Measurements from ENCODE around the gene CAVIN1. TPM values are rescaled to one million over a fixed set of nuclear protein-coding genes. Genes with fewer than 3 reads are reported as not detected.
"Not testable (repeated sequence)": the region's sequence is repeated elsewhere in the genome, so short reads cannot be mapped to it uniquely, and the experiment has no call there.

The CAVIN1 gene
- total RNA-seq, 1 donor from 2014 or later = 5.5 TPM

DNA sequence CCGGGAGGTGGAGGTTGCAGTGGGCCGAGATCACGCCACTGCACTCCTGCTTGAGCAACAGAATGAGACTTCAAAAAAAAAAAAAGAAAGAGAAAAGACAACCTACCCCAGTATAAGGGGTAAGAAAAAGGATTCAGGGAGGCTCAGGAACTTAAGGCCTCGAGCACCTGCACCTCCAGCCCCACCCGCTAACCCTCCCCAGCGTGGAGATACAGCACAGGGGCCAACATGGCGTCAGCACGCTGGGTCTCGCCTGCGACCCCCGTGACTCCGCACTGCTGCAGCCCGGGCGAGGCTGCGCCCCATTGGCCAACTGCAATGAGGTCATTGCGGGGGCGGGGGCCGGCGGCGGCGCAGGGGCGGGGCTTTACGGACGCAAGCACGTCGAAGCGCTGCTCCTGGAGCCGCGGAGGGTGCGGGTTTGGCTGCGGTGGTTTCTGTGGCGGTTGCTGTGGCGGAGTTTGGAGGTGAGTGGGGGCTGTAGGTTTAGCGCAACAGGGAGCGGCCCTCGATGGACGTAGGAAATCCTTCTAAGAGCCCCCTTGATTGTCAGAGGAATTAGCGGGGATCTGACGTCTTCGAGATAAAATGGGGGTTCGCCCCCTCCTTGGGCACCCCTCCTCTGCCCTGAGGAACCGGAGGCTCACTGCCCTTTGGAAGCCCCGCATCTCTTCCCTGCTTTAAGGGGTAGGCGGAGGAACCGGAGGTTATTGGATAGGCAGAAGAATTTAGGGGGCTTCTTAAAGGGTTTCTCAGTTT is 35.6 kb upstream of the CAVIN1 start, which contains the start of gene ATP6V0A1:
TSS of gene ATP6V0A1 (plus strand) at position 382 of the 759 bp plus-strand sequence. CDS start 2,017 bp downstream, outside the sequence.
- peaks cover 5% of the 10 kb centered on the region for H3K36me3 Mint-ChIP-seq
- H3K4me1 Mint-ChIP-seq = peaks cover 24% of the 10 kb centered on the region
- Histone ChIP-seq H3F3A (ENCODE audit: low read depth) (peaks cover 26% of the 10 kb centered on the region), H3K36me3 (no peaks in the 10 kb centered on the region), H3K4me3 (peak within 1 kb of the TSS; percentile 70), H4K20me1 (ENCODE audit: low read depth) (peaks cover 17% of the 10 kb centered on the region), H3K27me3 (no peaks in the 10 kb centered on the region), H3K9me3 (ENCODE audit: low read depth) (no peaks in the 10 kb centered on the region), H3K4me2 (peak within 1 kb of the TSS; percentile 80), H3K9ac (peak within 1 kb of the TSS; percentile 40), H3K27ac (no peak within 1 kb of the TSS), H3K79me2 (ENCODE audit: low read depth) (peaks cover 19% of the 10 kb centered on the region), H3K4me1 (peaks cover 8% of the 10 kb centered on the region), H2AFZ (replicated peaks) (peak within 1 kb of the TSS; percentile 78)
- no peak for TF ChIP-seq EZH2 (IDR thresholded peaks at IDR 0.05)
- TF ChIP-seq EZH2phosphoT487 (IDR thresholded peaks at IDR 0.05) = no peak
- TF ChIP-seq, protein P1, sequence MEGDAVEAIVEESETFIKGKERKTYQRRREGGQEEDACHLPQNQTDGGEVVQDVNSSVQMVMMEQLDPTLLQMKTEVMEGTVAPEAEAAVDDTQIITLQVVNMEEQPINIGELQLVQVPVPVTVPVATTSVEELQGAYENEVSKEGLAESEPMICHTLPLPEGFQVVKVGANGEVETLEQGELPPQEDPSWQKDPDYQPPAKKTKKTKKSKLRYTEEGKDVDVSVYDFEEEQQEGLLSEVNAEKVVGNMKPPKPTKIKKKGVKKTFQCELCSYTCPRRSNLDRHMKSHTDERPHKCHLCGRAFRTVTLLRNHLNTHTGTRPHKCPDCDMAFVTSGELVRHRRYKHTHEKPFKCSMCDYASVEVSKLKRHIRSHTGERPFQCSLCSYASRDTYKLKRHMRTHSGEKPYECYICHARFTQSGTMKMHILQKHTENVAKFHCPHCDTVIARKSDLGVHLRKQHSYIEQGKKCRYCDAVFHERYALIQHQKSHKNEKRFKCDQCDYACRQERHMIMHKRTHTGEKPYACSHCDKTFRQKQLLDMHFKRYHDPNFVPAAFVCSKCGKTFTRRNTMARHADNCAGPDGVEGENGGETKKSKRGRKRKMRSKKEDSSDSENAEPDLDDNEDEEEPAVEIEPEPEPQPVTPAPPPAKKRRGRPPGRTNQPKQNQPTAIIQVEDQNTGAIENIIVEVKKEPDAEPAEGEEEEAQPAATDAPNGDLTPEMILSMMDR (IDR thresholded peaks at IDR 0.05) = no peak
- H3K27me3 Mint-ChIP-seq (ENCODE audit: insufficient read depth, low read depth) = peaks cover 2% of the 10 kb centered on the region
- H3K9me3 Mint-ChIP-seq = no peaks in the 10 kb centered on the region
- peak within 1 kb of the TSS; percentile 95 for H3K27ac Mint-ChIP-seq
- peak within 1 kb of the TSS; percentile 97 for H3K4me3 Mint-ChIP-seq
- peak; percentile 93 for DNase-seq (ENCODE audit: low spot score)

DNA sequence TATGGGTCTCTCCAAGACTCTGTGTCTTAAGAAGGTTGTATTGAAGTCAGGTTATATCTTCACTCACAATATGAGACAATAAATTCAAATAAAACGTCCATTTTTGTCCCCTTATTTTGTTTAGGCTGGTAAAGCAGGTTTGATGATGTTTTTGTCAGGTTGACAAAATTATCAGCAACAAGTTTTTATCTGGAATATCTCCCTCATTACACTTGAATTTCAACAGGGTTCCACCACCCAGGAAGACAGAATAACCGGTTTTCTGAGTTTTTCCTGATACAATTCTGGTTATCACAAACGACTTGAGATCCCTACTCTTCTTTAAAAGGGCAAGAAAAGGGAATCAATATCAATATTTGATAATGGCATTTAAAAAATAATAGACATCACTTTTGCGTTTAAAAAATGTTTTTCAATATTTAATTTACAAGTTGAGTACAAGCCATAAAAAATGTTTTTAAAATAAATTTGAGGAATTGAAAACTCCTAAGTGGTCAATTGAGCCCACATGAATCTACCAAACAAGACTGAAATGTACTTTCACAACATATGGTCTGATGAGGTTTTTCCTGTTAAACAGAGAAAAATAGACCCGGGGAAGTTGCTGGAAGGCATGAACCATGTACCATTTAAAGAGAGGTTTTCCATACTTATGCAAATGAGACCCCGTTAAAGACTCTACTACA is 34.2 kb upstream of the CAVIN1 start:
- peak overlapping the region; percentile 5 for H3K27ac Mint-ChIP-seq

DNA sequence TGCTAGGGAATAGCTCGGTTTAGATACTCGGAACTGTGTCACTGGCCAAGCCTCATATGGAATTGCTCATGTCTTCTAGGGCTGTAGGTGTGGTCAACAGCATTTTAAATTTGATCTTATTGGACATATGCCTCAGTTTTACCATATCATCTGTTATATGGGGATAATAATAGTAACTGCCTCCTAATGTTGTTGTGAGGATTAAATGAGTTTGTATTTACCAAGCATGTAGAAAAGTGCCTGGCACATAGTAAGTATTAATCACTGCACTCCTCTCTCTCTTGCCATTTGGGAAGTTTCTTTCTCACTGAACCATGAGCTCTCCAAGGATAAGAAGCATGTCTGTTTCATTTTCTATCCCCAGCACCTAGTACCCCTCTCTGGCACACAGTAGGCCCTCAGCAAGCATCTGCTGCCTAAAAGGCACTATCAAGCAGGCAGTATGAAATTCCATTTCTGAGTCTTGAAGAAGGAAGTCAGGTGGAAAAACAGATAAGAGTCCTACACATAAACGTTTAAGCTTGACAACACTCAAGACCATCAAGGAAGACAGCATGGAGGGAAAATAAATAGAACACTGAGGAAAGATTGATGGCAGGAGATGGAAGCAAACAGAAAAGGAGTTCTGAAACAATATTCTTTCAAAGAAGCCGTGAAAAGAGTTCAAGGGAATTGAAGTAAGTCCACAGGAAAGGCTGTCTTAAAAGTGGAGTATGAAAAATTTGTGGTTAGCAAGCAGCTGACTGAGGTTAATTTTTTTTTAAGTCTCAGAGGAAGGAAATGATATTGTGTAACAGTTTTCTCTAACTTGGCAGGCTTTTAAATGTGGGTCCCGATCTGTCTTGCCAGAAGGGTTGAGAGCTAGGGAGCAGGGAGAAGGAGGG is 33.4 kb upstream of the CAVIN1 start:
- no peak for DNase-seq (ENCODE audit: low spot score)
- H2AFZ ChIP-seq (replicated peaks) = no peak overlapping the region
- peaks cover 8% of the 10 kb centered on the region for H3K4me1 ChIP-seq
- Mint-ChIP-seq H3K4me1 (peaks cover 24% of the 10 kb centered on the region), H3K36me3 (no peaks in the 10 kb centered on the region), H3K27ac (no peak overlapping the region), H3K4me3 (no peak overlapping the region), H3K9me3 (no peaks in the 10 kb centered on the region), H3K27me3 (ENCODE audit: insufficient read depth, low read depth) (peaks cover 2% of the 10 kb centered on the region)
- H3K4me2 ChIP-seq = no peak overlapping the region
- no peak overlapping the region for H3K27ac ChIP-seq
- no peak overlapping the region for H3K9ac ChIP-seq
- no peaks in the 10 kb centered on the region for H3K27me3 ChIP-seq
- no peak overlapping the region for H3K4me3 ChIP-seq
- H3K36me3 ChIP-seq = no peaks in the 10 kb centered on the region
- no peaks in the 10 kb centered on the region for H3K9me3 ChIP-seq (ENCODE audit: low read depth)
- peaks cover 19% of the 10 kb centered on the region for H3K79me2 ChIP-seq (ENCODE audit: low read depth)
- peaks cover 26% of the 10 kb centered on the region for H3F3A ChIP-seq (ENCODE audit: low read depth)
- TF ChIP-seq EZH2phosphoT487 (IDR thresholded peaks at IDR 0.05) (no peak), EZH2 (IDR thresholded peaks at IDR 0.05) (no peak)
- TF ChIP-seq, protein P1 (IDR thresholded peaks at IDR 0.05) = no peak
- H4K20me1 ChIP-seq (ENCODE audit: low read depth) = peaks cover 17% of the 10 kb centered on the region

More for the DNA sequence above, 34.2 kb upstream of the CAVIN1 start:
- Histone ChIP-seq H3K4me3 (no peak overlapping the region), H3K4me2 (no peak overlapping the region), H2AFZ (replicated peaks) (no peak overlapping the region), H3F3A (ENCODE audit: low read depth) (peaks cover 26% of the 10 kb centered on the region), H3K9ac (no peak overlapping the region), H3K27me3 (no peaks in the 10 kb centered on the region), H3K9me3 (ENCODE audit: low read depth) (no peaks in the 10 kb centered on the region), H3K4me1 (peaks cover 8% of the 10 kb centered on the region), H4K20me1 (ENCODE audit: low read depth) (peaks cover 17% of the 10 kb centered on the region), H3K27ac (no peak overlapping the region), H3K36me3 (no peaks in the 10 kb centered on the region), H3K79me2 (ENCODE audit: low read depth) (peaks cover 19% of the 10 kb centered on the region)
- no peak for TF ChIP-seq EZH2phosphoT487 (IDR thresholded peaks at IDR 0.05)
- TF ChIP-seq EZH2 (IDR thresholded peaks at IDR 0.05) = no peak
- TF ChIP-seq, protein P1 (IDR thresholded peaks at IDR 0.05) = no peak
- peak overlapping the region; percentile 61 for H3K4me3 Mint-ChIP-seq
- no peak for DNase-seq (ENCODE audit: low spot score)
- peaks cover 2% of the 10 kb centered on the region for H3K36me3 Mint-ChIP-seq
- peaks cover 24% of the 10 kb centered on the region for H3K4me1 Mint-ChIP-seq
- H3K9me3 Mint-ChIP-seq = no peaks in the 10 kb centered on the region
- peaks cover 2% of the 10 kb centered on the region for H3K27me3 Mint-ChIP-seq (ENCODE audit: insufficient read depth, low read depth)

DNA sequence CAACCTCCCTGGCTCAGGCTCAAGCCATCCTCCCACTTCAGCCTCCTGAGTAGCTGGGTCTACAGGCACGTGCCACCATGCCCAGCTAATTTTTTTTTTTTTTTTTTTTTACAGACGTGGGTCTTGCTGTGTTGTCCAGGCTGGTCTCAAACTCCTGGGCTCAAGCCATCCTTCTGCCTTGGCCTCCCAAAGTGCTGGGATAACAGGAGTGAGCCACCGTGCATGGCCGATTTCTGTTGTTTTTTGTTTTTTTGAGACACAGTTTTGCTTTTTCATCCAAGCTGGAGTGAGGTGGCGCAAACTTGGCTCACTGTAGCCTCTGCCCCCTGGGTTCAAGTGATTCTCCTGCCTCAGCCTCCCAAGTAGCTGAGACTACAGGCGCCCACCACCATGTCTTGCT is 31.9 kb upstream of the CAVIN1 start:
- not testable (repeated sequence) for H3K9me3 ChIP-seq (ENCODE audit: low read depth); H3K36me3 ChIP-seq; H3K27ac ChIP-seq; H3K4me3 Mint-ChIP-seq; DNase-seq (ENCODE audit: low spot score); H2AFZ ChIP-seq (replicated peaks); H3K36me3 Mint-ChIP-seq; H3K4me1 ChIP-seq; H3K9ac ChIP-seq; H3K9me3 Mint-ChIP-seq; H3K4me2 ChIP-seq; H3K27ac Mint-ChIP-seq; H3K4me3 ChIP-seq; H3K27me3 ChIP-seq; H4K20me1 ChIP-seq (ENCODE audit: low read depth); H3K27me3 Mint-ChIP-seq (ENCODE audit: insufficient read depth, low read depth)
- Histone ChIP-seq H3K79me2 (ENCODE audit: low read depth) (peaks cover 11% of the 10 kb centered on the region), H3F3A (ENCODE audit: low read depth) (peaks cover 26% of the 10 kb centered on the region)
- peaks cover 17% of the 10 kb centered on the region for H3K4me1 Mint-ChIP-seq

All from neural progenitor cell (in vitro differentiated cells).